Stimulated activated CD4-positive, alpha-beta T cell treated with anti-CD3 and anti-CD28 coated beads, Interleukin-12 subunit alpha, Interleukin-12 subunit beta, amount 100 ng/mL, for 48 hours (primary cell): Measurements from ENCODE around the gene ETV3L.

Experiments used
- DNase-seq, 3 donors: peaks; one replicate each; pipeline ENCODE4 v3.0.0-alpha.2; 2020; ENCODE audit warnings: low read depth in 2 of 3, low spot score in 1 of 3

The ETV3L gene

GRCh38 chr1:157132616-157133167, 33.1 kb upstream of the ETV3L start:
- DNase-seq = no peak

GRCh38 chr1:157132111-157132510, 32.5 kb upstream of the ETV3L start:
- DNase-seq = no peak

GRCh38 chr1:157131281-157131680, 31.7 kb upstream of the ETV3L start:
- no peak for DNase-seq

- DNase-seq = no peak
Measured at GRCh38 chr1:157124855-157125254, 25.2 kb upstream of the ETV3L start.

- no peak for DNase-seq
Measured at GRCh38 chr1:157119448-157119847, 19.8 kb upstream of the ETV3L start.

- no peak for DNase-seq
Measured at GRCh38 chr1:157119008-157119407, 19.4 kb upstream of the ETV3L start.

GRCh38 chr1:157117527-157118057, 18.0 kb upstream of the ETV3L start:
- no peak for DNase-seq

- no peak for DNase-seq
Measured at GRCh38 chr1:157116737-157117103, 17.1 kb upstream of the ETV3L start.

GRCh38 chr1:157115851-157116736, 16.5 kb upstream of the ETV3L start:
- no peak for DNase-seq

GRCh38 chr1:157115429-157115838, 15.8 kb upstream of the ETV3L start:
- no peak for DNase-seq

- no peak for DNase-seq
Measured at GRCh38 chr1:157114183-157115121, 14.8 kb upstream of the ETV3L start.

GRCh38 chr1:157113631-157114030, 14.0 kb upstream of the ETV3L start:
- DNase-seq = no peak

GRCh38 chr1:157113106-157113505, 13.5 kb upstream of the ETV3L start:
- DNase-seq = no peak

GRCh38 chr1:157112186-157112867, 12.7 kb upstream of the ETV3L start:
- DNase-seq = no peak

- no peak for DNase-seq
Measured at GRCh38 chr1:157111396-157112165, 12.0 kb upstream of the ETV3L start.

- no peak for DNase-seq
Measured at GRCh38 chr1:157110686-157111085, 11.1 kb upstream of the ETV3L start.

GRCh38 chr1:157110003-157110402, 10.4 kb upstream of the ETV3L start:
- DNase-seq = no peak

GRCh38 chr1:157108448-157108847, 8.8 kb upstream of the ETV3L start:
- no peak for DNase-seq

GRCh38 chr1:157107702-157108101, 8.1 kb upstream of the ETV3L start:
- DNase-seq = no peak

GRCh38 chr1:157106813-157107189, 7.2 kb upstream of the ETV3L start:
- DNase-seq = no peak
